ENCODE results near the gene COL23A1.
"Not testable (repeated sequence)": the region's sequence is repeated elsewhere in the genome, so short reads cannot be mapped to it uniquely, and the experiment has no call there.

COL23A1 gene

DNA sequence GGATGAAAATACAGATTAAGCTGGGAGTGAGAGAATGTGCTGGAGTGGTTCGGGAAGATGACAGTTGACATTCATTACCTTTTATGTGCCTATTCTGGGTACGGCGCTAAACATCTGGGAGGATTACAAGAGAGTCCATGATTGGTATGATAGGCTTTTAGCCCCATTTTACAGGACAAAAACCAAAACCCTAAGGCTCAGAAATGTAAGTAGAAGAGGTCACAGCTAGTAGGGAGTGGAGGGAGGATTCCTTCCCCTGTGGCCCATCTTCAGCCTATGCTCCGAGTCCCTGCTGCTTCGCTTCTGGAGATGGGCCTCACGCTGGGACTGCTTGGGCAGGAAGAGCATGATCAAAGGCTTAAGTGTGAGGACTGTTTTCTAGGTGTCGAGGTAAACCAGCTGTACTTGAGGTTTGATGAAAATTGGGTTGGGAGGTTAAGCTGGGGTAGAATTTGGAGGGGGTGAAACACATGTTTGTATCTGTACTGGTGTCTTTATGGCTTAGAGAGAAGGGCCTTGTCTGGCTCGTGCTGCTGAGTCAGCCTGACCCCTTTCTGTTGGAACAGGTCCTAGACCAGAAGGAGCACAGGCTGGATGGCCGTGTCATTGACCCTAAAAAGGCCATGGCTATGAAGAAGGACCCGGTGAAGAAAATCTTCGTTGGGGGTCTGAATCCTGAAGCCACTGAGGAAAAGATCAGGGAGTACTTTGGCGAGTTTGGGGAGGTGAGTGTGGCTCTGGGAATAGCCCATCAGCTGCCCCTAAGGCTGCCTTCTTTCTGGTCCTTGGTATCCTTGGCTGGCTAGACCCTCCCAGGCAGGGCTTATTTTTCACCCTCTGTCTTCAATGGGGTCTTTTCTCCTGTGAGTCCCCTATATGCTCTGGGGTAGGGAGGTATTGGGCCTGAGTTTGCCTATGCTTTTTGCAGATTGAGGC is 383.8 kb downstream of the COL23A1 start:
- peak; percentile 11 for DNase-seq (ENCODE audit: low spot score)

DNA sequence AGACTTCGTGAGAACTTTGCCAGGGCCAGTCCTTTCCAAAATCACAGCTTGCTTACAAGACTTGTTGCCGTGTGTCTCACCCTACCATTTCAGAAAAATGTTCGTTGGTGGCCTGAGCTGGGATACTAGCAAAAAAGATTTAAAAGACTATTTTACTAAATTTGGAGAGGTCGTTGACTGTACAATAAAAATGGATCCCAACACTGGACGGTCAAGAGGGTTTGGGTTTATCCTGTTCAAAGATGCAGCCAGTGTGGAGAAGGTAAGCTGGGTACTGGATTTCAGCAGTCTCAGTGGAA is 384.5 kb downstream of the COL23A1 start:
- no peak for DNase-seq (ENCODE audit: low spot score)

DNA sequence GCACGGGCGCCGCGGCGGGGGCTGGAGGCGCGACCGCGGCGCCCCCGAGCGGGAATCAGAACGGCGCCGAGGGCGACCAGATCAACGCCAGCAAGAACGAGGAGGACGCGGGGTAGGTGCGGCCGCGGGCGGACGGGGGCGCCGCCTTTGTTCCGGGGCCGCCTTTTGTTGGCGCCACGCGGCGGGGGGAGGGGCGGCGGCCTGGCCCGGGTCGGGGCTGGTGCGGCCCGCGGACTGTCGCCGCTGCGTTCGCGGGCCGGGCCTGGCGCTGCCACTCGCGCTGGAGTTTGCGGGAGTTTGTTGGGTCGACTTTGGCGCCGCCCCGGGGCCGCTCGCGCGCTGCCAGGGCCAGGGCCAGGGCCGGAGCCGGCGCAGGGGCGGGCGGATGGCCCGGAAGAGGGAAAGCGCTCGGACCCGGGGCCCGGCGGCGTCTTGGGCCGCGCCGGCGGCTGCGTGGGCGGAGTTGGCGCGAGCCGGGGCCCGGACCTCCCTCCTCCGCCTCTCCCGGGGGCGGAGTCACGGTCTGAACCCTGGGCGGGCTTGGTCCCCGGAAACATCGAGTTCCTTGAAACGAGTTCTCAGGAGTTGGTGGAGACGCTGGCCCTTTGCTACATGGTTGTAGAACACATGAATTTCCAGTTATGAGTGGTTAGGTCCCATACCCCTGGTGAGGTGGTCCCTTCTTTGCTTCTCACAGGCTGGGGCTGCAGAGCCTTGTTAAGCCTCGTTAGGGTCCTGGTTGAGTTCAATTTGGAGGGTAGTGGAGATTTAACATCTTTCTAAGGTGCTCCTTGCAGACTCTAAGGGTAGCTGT is 385.1 kb downstream of the COL23A1 start:
- DNase-seq (ENCODE audit: low spot score) = peak; percentile 72

DNA sequence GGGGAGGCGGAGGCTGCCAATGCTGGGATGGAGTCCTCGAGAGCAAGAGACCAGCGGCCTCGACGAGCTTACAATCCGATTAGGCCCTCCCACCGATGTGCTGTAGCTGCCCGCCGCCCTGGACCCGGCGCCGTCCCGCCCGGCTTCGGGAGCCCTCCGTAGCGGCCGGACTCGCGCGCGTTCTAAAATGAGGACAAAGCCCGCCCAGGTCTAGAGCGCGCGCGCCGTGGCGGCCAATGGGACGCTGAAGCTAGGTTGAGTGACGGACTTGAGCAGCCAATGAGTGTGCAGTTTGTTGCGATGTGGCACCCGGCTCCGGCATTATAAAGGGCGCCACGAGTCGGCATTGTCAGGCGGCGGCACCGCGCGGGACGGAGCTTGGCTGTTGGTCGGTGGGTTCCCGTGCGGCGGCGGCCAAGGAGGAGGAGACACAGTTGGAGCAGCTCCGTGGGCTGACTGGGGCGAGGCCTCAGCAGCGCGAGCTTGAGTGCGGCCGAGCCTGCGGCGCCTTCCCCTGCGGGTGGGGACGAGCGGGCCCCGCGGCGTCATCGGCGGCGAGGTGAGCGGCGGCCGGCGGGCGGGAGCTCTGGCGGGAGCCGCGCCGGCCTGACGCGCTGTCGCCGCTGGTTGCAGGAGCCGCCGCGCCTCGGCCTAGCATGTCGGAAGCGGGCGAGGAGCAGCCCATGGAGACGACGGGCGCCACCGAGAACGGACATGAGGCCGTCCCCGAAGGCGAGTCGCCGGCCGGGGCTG is 385.8 kb downstream of the COL23A1 start, which contains the start of gene HNRNPAB:
Gene HNRNPAB, plus strand, starts transcription at position 352 of the 753 bp plus-strand sequence. Its CDS starts 305 bp downstream, at position 657.
- peak; percentile 97 for DNase-seq (ENCODE audit: low spot score)

DNA sequence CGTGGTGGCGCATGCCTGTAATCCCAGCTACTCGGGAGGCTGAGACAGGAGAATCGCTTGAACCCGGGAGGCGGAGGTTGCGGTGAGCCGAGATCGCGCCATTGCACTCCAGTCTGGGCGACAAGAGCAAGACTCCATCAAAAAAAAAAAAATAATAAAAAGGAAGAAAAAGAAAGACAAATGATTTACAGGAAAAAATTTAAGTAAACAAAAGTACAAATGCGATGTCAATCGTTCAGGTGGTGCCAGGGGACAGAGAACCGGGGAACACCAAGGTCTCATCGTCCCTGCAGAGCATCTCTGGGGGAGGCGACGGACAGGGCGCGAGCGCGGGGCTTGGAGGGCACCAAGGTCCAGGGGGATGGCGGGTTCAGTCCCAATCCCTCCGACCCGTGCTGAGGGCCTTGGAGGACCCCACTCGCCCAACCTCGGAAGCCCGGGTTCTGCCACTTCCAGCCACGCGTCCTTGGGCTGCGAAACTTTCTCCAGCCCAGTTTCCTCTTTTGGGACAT is 386.5 kb downstream of the COL23A1 start:
- no peak for DNase-seq (ENCODE audit: low spot score)

DNA sequence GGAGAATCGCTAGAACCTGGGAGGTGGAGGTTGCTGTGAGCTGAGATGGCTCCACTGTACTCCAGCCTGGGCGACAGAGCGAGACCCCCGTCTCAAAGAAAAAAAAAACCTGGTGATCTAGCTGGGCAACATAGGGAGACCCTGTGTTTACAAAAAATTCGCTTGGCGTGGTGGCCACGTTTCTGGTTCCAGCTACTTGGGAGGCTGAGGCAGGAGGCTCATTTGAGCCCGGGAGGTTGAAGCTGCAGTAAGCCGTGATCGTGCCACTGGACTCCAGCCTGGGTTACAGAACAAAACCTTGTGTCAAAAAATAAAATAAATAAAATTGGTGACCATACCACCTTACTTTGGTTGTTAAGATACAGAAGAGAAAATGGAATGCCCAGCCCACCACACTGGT is 387.7 kb downstream of the COL23A1 start:
- no peak for DNase-seq (ENCODE audit: low spot score)

DNA sequence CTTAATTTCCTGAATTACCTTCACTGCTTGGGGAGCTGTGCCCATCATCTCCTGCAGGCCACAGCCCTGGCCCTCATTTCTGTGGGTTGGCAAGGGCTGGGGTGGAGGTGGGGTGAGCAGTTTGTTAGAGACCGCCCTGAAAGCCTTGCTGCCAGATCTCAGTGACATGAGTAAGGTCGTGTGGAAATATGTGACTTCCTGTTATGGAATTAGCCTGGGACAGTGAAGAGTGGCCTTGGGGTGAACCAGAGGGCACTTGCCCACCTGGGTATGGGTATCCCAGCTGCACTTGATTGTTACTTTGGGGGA is 388.3 kb downstream of the COL23A1 start:
- DNase-seq (ENCODE audit: low spot score) = no peak

DNA sequence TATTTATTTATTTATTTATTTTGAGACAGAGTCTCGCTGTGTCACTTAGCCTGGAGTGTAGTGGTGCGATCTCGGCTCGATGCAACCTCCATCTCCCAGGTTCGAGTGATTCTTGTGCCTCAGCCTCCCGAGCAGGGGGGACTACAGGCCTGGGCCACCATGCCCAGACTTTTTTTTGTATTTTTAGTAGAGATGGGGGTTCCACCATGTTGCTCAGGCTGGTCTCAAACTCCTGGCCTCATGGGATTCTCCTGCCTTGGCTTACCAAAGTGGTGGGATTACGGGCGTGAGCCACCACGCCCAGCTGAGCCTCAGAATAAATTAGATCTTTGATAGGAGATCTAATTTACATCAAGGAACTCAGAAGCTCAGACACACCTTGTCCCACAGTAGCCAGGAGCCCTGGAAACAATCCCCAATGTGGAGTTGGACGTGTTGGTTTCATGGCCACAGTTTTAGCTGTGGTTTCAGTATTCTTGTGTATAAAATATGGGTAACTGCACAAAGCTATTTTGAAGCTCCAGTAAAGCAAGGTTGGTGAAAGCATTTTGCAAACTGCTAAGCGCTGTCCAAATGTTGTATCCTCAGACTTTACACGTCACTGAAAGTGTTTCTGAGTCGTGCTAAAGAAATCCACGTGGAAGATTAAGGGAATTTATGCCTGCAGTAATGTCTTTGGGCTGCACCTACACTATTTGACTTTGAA is 388.8 kb downstream of the COL23A1 start:
- no peak for DNase-seq (ENCODE audit: low spot score)

DNA sequence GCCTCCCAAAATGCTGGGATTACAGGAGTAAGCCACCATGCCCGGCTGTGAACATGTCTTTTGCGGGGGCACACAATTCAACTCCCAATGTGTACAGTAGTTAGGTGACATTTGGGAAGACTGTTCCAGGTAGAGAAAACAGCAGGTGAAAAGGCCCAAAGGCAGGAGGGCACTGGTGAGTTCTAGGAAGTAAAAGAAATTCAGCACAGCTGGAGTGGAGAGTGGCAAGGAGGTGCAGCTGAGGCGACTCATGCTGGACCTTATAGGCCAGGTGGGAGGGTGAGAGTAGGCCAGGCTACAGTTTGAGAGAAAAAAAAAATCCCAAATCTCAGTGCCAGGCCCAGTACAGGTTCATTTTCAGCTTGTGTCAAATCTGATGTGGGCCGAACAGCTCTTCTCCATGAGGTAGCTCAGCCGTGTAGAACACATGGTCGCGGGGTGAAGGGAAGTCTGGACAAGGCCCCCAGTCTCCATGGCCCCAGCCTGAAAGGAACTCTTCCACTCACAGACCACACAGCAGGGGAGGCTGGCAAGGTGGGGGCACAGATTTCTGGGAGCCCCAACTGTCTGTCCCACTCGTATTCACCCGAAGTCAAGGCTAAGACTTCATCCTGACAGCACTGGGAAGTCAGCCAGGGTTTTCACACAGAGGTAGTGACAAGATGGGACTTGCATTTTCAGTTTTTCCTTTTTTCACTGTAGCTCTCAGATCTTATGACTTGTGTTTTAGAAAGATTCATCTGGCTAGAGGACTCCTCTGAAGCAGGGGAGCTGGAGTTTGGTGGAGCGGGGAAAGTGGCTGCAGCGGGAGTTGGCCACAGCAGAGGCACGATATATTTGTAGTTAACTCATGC is 390.4 kb downstream of the COL23A1 start:
- no peak for DNase-seq (ENCODE audit: low spot score)

DNA sequence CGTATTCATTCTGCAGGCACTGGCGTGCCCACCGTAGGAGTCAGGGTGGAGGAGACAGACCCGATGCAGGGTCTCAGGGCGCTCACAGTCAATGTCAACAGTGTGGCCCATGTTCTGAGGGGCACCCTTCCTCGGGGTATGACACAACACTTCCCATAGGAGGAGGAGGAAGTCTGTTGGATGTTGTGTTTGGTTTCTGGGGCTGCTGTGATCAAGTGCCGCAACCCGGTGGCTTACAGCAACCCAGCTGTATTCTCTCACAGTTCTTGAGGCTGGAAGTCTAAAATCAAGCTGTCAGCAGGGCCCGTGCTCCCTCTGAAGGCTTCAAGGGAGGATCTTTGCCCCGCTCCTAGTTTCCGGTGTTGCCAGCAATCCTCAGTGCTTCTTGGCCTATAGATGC is 391.5 kb downstream of the COL23A1 start:
- no peak for DNase-seq (ENCODE audit: low spot score)

DNA sequence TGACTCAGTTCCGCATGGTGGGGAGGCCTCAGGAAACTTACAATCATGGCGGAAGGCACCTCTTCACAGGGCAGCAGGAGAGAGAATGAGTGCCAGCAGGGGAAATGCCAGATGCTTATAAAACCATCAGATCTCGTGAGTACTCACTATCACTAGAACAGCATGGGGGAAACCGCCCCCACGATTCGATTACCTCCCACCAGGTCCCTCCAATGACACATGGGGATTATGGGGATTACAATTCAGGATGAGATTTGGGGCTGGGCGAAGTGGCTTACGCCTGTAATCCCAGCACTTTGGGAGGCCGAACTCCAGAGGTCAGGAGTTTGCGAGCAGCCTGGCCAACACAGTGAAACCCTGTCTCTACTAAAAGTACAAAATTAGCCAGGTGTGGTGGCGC is 392.0 kb downstream of the COL23A1 start:
- DNase-seq (ENCODE audit: low spot score) = not testable (repeated sequence)

DNA sequence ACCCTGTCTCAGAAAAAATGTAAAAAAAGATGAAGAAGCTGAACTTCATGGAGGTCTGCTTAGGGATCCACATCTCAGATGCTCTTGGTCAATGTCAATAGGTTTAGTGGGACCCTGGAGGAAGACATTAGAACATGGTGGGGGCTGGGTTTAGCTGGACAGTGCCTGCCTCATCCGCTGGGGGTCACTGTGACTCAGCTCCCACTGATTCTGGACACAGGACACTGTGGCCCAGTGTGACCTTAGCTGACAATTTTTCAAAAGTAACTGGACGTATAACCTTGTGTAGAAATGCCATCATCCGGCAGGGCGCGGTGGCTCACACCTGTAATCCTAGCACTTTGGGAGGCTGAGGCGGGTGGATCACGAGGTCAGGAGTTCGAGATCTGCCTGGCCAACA is 393.2 kb downstream of the COL23A1 start:
- DNase-seq (ENCODE audit: low spot score) = no peak

DNA sequence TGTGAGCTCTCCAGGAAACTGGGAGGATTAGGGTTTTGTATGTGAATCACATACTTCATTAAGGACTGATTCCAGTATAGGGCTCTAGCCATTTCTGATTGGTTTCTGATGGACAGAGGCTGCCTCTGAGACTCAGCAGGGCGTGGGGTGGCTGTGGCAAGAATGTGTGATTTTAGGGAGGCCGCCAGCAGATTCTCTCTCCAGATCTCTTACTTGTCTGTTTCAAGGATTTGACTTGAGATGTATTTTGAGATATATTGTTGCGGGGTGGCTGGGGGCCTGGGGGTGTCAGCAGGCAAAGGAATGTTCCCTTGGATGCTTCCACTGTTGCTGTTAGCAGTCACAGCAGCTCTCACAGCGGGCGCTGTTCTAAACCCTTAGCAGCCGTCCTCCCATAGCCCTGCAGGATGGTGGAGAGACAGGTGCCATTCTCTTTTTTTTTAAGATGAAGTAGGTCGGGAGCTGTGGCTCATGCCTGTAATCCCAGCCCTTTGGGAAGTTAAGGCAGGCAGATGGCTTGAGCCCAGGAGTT is 393.8 kb downstream of the COL23A1 start:
- no peak for DNase-seq (ENCODE audit: low spot score)

DNA sequence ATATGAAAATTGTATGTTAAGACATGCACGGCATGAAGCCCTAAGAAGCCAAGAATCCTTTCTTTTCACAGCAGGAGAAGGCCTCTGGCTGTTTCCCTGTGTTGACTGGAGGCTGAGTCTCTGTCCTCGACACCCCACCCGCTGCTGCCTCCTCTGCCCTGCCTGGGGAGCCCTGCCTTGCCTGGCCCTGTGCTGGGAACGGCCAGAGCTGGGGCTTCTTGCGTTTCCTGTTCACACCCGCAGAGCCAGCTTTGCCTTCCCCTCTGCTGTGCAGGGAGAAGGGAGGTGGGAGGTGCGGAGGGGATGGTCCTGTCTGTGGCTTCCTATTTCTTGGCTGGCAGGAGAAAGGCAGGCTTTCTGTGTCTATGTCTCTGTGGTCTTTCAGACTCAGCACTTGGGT is 396.2 kb downstream of the COL23A1 start:
- DNase-seq (ENCODE audit: low spot score) = no peak

DNA sequence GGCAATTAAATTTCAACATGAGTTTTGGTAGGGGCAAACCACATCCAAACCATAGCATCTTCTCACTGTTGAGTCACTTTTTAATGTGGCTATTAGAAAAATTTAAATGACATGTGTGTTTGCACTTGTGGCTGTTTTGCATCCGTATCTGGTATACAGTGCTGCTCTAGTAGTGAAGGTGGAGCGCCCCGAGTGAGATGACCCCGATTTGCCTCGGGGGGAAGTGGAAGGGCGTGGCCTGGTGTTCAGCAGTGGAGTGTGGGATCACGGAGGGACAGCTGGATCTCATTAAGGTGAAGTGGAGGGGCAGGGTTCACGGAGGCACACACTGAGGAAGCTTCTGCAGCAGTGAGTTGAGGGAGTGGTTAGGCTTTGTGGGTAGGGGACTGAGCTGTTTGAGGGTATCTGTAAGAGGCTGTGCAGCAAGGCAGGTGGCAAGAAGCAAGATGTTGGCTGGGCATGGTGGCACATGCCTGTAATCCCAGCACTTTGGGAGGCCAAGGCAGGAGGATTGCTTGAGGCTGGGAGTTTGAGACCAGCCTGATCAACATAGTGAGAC is 396.9 kb downstream of the COL23A1 start:
- peak; percentile 28 for DNase-seq (ENCODE audit: low spot score)

DNA sequence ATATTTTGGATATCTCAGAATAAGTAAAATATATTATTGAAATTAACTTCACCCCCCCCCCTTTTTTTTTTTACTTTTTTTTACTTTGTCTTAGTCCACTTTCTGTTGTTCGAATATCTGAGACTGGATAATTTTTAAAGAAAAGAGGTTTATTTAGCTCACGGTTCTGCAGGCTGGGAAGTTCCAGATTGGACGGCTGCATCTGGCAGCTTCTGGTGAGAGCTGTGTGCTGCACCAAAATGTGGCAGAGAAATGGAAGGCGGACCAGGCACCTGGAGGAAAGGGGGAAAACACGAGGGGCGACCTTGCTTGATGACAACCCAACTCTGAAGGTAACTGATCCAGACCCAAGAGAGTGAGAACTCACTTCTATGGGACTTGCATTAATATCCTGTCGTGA is 397.4 kb downstream of the COL23A1 start:
- DNase-seq (ENCODE audit: low spot score) = no peak

DNA sequence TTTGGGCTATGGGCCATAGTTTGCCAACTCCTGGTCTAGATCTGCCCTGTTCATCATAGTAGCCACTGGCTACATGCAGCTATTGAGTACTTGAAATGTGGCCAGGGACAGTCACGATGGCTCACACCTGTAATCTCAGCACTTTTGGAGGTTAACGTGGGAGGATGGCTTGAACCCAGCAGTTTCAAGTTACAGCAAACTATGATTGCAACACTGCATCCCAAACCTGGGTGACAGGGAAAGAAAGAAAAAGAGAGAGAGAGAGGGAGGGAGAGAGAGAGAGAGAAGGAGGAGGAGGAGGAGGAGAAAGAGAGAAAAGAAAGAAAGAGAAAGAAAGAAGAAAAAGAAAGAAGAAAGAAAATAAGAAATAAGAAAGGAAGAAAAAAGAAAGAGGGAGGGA is 397.9 kb downstream of the COL23A1 start:
- no peak for DNase-seq (ENCODE audit: low spot score)

DNA sequence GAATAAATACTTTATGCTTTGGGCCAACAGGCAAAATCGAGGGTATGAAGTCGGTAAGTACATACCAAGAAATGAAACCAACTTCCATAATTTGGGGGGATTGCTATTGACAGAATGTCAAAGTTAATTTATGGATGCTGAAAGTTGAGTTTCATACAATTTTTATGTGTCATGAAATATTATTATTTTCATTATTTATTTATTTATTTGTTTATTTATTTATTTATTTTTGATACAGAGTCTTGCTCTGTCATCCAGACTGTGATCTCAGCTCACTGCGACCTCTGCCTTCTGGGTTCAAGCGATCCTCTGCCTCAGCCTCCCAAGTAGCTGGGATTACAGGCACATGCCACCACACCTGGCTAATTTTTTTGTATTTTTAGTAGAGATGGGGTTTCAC is 398.5 kb downstream of the COL23A1 start:
- no peak for DNase-seq (ENCODE audit: low spot score)

DNA sequence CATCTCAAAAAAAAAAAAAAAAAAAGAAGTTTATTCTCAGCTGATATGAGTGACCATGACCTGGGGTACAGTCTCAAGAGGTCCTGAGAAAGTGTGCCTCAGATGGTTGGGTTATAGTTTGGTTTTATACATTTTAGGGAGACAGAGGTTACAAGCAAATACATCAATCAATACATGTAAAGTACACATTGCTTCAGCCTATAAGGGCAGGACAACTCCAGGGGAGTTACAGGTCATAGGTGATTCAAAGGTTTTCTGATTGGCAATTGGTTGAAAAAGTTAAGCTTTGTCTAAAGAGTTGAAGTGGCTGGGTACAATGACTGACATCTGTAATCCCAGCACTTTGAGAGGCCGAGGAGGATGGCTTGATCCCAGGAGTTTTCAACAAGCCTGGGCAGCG is 400.8 kb downstream of the COL23A1 start:
- DNase-seq (ENCODE audit: low spot score) = no peak

Measured in CD4-positive, alpha-beta T cell treated with Interleukin-2 at 100 ng/mL for 4 hours (primary cell).